Measurements from ENCODE around the gene GALNT17. TPM values are rescaled to one million over a fixed set of nuclear protein-coding genes. Genes with fewer than 3 reads are reported as not detected.

GALNT17 gene
- total RNA-seq, 2 donors from 2014 or later: 0.82 to 4.0 TPM

DNA sequence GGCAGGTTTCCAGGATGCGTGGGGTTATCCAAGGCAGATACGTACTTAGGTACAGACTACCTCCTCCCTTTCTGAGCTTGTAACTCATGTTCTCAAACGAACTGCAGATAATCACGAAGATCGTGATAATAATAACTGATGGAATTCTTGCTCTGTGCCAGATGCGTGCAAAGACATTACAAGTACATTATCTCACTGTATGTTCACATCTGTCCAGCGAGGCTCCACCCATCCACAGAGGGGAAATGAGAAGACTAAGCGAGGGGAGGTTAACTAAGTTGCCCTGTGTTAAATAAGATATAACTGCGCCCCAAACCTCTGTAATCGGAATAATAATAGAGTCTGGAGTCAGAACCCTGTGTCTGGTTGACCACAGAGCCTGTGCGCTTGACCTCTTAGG, 1.9 kb downstream of the GALNT17 start:
- no peaks in the 10 kb centered on the region for H3K27me3 ChIP-seq
- TF ChIP-seq, protein P1, sequence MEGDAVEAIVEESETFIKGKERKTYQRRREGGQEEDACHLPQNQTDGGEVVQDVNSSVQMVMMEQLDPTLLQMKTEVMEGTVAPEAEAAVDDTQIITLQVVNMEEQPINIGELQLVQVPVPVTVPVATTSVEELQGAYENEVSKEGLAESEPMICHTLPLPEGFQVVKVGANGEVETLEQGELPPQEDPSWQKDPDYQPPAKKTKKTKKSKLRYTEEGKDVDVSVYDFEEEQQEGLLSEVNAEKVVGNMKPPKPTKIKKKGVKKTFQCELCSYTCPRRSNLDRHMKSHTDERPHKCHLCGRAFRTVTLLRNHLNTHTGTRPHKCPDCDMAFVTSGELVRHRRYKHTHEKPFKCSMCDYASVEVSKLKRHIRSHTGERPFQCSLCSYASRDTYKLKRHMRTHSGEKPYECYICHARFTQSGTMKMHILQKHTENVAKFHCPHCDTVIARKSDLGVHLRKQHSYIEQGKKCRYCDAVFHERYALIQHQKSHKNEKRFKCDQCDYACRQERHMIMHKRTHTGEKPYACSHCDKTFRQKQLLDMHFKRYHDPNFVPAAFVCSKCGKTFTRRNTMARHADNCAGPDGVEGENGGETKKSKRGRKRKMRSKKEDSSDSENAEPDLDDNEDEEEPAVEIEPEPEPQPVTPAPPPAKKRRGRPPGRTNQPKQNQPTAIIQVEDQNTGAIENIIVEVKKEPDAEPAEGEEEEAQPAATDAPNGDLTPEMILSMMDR (IDR thresholded peaks at IDR 0.05): no peak
- H3K36me3 ChIP-seq: no peaks in the 10 kb centered on the region
- H3K4me1 ChIP-seq: peaks cover 0 to 7% of the 10 kb centered on the region in 2 donors
- no peak overlapping the region for H3K4me3 ChIP-seq
- no peak overlapping the region for H3K27ac ChIP-seq
- no peak for DNase-seq (ENCODE audit: low spot score)
- H3K9me3 ChIP-seq: no peaks in the 10 kb centered on the region

GRCh38 chr7:71135116-71135515, 3.2 kb downstream of the GALNT17 start:
- no peaks in the 10 kb centered on the region for H3K27me3 ChIP-seq
- no peak overlapping the region for H3K27ac ChIP-seq
- no peaks in the 10 kb centered on the region for H3K9me3 ChIP-seq
- H3K4me3 ChIP-seq: no peak overlapping the region
- H3K36me3 ChIP-seq: no peaks in the 10 kb centered on the region
- H3K4me1 ChIP-seq: peaks cover 0 to 7% of the 10 kb centered on the region in 2 donors
- TF ChIP-seq, protein P1 (IDR thresholded peaks at IDR 0.05): no peak
- no peak for DNase-seq (ENCODE audit: low spot score)

GRCh38 chr7:71135663-71136062, 3.7 kb downstream of the GALNT17 start:
- TF ChIP-seq, protein P1 (IDR thresholded peaks at IDR 0.05): no peak
- Histone ChIP-seq H3K36me3 (no peaks in the 10 kb centered on the region), H3K4me1 (peaks cover 0 to 7% of the 10 kb centered on the region in 2 donors), H3K27me3 (no peaks in the 10 kb centered on the region), H3K9me3 (no peaks in the 10 kb centered on the region), H3K27ac (no peak overlapping the region), H3K4me3 (no peak overlapping the region)
- no peak for DNase-seq (ENCODE audit: low spot score)

DNA sequence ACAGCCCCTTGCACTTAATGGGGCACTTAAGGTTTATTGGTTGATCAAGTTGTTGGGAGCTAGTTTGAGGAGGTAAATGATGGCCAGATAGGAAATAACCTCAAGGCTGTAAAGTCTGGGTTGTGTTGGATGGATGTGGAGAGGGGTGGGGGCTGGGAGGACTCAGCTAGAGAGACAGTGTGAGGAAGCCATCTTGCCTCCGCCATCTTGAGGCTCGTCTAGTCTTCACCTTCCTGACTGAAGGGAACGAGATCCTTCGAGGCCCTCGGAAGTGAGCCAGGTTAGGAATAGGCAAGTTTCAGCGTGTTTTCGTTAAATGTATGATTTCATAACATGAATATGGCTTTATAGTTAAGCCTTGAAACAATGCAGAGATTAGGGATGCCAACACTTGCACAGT, 5.5 kb downstream of the GALNT17 start:
- no peak for DNase-seq (ENCODE audit: low spot score)
- no peaks in the 10 kb centered on the region for H3K9me3 ChIP-seq
- no peaks in the 10 kb centered on the region for H3K36me3 ChIP-seq
- TF ChIP-seq, protein P1 (IDR thresholded peaks at IDR 0.05): no peak
- H3K4me1 ChIP-seq: no peaks in the 10 kb centered on the region
- H3K27ac ChIP-seq: no peak overlapping the region
- H3K27me3 ChIP-seq: no peaks in the 10 kb centered on the region
- no peak overlapping the region for H3K4me3 ChIP-seq

GRCh38 chr7:71140264-71140663, 8.3 kb downstream of the GALNT17 start:
- no peak overlapping the region for H3K4me3 ChIP-seq
- H3K4me1 ChIP-seq: no peaks in the 10 kb centered on the region
- H3K36me3 ChIP-seq: no peaks in the 10 kb centered on the region
- no peaks in the 10 kb centered on the region for H3K9me3 ChIP-seq
- no peak for DNase-seq (ENCODE audit: low spot score)
- TF ChIP-seq, protein P1 (IDR thresholded peaks at IDR 0.05): no peak
- no peak overlapping the region for H3K27ac ChIP-seq
- H3K27me3 ChIP-seq: no peaks in the 10 kb centered on the region

GRCh38 chr7:71144963-71145362, 13.0 kb downstream of the GALNT17 start:
- no peak overlapping the region for H3K27ac ChIP-seq
- H3K27me3 ChIP-seq: no peaks in the 10 kb centered on the region
- H3K4me1 ChIP-seq: no peaks in the 10 kb centered on the region
- H3K36me3 ChIP-seq: no peaks in the 10 kb centered on the region
- H3K4me3 ChIP-seq: no peak overlapping the region
- no peaks in the 10 kb centered on the region for H3K9me3 ChIP-seq
- TF ChIP-seq, protein P1 (IDR thresholded peaks at IDR 0.05): no peak
- no peak for DNase-seq (ENCODE audit: low spot score)
